GM10266 (cell line): ENCODE data around the gene CLEC16A.

Source experiments
- DNase-seq: peaks from one replicate; pipeline ENCODE4 v3.0.0; 2012; ENCODE audit errors: extremely low spot score
- TF ChIP-seq, protein P1 (sequence below): IDR thresholded peaks from 2 replicates; pipeline ENCODE4 v1.5.1; 2012; ENCODE audit warnings: mild to moderate bottlenecking, low read depth; ENCODE audit not compliant: control insufficient read depth, insufficient read depth; ENCODE audit errors: missing control alignments

The CLEC16A gene

DNA sequence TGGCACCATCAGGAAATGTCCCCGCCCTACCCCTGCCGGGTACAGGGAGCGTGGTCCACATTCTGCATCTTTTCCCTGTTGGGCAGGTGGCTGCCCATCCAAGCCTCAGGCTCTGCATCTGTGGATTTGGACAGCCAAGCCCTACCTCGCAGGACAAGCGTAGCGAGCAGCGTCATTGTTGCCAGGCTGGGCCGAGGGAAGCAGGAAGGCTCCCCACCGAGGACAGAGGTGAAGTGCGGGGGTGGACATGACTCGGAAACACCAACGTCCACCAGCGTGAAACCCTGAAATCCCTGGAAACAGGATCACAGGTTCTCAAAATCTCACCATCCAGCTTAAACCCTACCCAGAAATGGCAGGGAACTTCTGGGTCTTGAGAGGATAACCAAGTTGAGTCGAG is 238.0 kb downstream of the CLEC16A start:
- TF ChIP-seq, protein P1, sequence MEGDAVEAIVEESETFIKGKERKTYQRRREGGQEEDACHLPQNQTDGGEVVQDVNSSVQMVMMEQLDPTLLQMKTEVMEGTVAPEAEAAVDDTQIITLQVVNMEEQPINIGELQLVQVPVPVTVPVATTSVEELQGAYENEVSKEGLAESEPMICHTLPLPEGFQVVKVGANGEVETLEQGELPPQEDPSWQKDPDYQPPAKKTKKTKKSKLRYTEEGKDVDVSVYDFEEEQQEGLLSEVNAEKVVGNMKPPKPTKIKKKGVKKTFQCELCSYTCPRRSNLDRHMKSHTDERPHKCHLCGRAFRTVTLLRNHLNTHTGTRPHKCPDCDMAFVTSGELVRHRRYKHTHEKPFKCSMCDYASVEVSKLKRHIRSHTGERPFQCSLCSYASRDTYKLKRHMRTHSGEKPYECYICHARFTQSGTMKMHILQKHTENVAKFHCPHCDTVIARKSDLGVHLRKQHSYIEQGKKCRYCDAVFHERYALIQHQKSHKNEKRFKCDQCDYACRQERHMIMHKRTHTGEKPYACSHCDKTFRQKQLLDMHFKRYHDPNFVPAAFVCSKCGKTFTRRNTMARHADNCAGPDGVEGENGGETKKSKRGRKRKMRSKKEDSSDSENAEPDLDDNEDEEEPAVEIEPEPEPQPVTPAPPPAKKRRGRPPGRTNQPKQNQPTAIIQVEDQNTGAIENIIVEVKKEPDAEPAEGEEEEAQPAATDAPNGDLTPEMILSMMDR, result no peak
- DNase-seq, result no peak

DNA sequence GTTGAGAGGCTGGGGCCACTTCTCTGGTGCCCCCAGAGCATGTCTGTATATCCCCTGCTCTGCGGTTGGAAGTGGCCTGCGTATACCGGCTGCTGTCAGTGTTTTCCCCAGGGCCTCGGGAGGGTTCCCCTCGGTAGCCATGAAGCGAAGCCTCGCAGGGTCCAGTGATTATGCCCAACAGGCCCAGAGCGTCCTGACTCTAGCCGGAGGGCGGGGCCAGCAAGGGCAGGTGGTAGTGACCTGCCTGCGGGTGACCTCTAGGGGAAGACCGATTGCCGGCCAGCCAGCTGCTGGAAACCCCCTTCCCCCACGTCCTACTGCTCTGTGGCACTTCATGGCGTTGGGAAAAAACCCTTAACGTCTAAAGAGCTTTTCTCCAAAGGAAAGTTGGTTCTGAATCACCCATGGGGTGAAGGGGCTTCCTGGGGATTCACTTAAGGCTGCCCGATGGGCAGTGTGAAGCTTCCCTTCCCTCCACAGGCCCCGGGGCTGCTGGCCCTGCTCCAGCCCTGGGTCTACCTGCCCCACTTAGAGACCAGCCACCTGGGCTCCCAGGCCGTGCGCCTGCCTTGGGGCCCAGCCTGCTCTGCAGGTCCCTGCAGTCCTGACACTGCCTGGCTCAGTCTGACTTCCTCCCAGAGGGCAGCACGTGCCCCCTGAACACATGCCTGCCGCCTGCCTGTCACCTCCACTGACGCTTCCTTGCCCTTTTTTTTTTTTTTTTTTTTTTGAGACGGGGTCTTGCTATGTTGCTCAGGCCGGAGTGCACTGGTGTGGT is 238.9 kb downstream of the CLEC16A start:
- DNase-seq, result peak; percentile 69
- TF ChIP-seq, protein P1, result peak; percentile 44

- TF ChIP-seq, protein P1, result no peak
- no peak for DNase-seq
Measured at GRCh38 chr16:11183951-11184350, 239.6 kb downstream of the CLEC16A start.

GRCh38 chr16:11187522-11188023 is 243.2 kb downstream of the CLEC16A start:
- TF ChIP-seq, protein P1, result no peak
- DNase-seq, result no peak

DNA sequence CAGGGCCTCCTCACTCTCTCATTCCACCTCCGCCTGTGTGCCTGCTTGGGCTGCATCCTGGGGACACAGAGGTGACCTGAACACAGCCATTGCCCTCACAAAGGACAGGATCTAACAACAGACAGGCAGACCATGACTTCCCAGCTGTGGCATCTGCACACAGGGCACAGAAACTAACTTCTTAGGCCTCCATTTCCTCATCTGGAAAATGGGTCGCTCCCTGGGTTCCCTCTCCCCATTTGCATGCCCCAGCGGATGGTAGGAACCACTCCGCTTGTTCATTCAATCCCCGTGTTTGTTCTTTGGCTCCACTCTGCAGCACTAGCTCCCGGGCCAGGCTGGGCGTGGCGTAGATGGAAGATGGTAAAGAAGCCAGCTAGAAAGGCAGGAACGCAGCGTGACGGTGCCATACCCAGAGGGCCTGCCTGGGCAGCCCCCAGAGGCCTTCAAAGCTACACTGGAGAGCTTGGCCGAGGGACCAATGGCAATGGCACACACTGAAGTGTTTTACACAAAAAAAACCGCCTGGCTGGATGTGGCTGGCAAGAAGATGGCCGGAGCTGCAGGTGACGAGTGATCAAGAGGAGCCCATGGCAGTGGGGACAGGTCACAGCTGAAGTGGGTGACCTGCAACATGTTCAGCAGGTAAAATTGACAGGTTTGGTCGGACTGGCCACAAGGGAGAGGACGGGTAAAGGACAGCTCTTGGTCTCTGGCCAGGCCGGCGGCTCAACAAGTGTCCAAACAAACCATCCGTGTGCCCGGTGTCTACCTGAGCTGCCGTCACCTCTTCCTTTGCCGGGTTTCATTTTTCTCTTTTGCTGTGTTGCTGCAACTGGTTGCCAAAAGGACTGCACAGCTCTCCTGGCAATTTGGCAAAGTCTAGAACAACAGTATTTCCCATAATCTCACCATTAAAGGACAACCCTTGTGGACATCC is 244.7 kb downstream of the CLEC16A start:
- no peak for DNase-seq
- TF ChIP-seq, protein P1, result no peak

DNA sequence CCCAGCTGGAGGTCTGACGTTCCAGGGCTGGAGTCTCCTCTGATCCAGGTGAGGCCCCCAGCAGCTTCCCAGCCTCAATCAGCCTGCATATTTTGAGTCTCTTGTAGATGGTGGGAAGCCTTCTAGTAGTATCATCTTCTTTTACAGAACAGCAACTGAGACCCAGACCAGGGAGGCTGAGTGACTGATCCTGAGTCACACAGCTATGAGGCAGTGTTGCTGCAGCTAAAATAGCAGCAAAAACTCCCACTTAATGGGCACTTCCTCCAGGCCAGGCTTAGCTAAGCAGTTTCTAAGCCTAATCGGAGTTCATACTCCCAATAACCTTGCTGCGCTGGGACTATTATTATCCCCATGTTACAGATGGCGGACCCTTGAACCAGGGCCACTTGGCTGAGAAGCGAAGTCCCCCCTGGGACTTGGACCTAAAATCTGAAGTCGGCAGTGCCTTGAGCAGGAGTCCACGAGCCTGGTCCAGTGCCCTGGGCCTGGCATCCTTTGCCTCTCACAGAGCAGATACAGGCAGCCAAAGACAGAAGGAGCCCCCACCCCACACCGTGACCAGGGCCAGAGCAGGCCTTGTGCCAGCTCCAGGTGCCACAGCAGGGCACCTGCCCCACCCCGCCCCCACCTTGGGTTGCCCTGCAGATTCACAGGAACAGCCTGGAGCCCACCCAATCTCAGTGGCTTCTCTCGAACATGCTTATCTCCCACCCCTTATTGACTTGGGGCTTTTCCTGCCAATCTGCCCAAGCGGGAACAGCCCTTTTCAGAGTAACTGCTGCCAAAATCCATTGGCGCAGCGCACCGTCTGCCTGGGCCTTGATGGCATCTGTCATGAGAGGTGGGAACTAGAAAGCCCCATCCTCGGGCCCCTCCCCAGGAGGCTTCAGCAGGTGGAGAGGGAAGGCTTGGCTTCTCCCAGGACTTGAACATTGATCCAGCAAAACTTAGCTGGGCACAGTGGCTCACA is 246.5 kb downstream of the CLEC16A start:
- TF ChIP-seq, protein P1, result no peak
- no peak for DNase-seq
